HEK293 (cell line): Measurements from ENCODE around the gene GRID2.

Source experiments
- CTCF ChIP-seq: fragments of 450-650 bp; formaldehyde crosslinking; IDR thresholded peaks from 2 replicates; pipeline ENCODE4 v1.5.1; 2016; ENCODE audit warnings: missing biosample characterization, missing genetic modification characterization
- TCF7L2 ChIP-seq: IDR thresholded peaks from 2 replicates; pipeline ENCODE4 v1.6.1; 2011; ENCODE audit warnings: low read depth, mild to moderate bottlenecking, inconsistent platforms, low read length, moderate library complexity, borderline replicate concordance
- ZBTB8A ChIP-seq: fragments of 450-650 bp; formaldehyde crosslinking; IDR thresholded peaks from 2 replicates; pipeline ENCODE4 v1.5.1; 2016; ENCODE audit warnings: missing biosample characterization, missing genetic modification characterization
- ZIC2 ChIP-seq: fragments of 450-650 bp; formaldehyde crosslinking; IDR thresholded peaks from 2 replicates; pipeline ENCODE4 v1.5.1; 2016; ENCODE audit warnings: missing biosample characterization, missing genetic modification characterization
- ZNF184 ChIP-seq: fragments of 450-650 bp; IDR thresholded peaks from 2 replicates; pipeline ENCODE4 v1.5.1; 2018; ENCODE audit warnings: missing biosample characterization, mild to moderate bottlenecking, missing genetic modification characterization
- ZNF510 ChIP-seq: fragments of 450-650 bp; formaldehyde crosslinking; IDR thresholded peaks from 2 replicates; pipeline ENCODE4 v1.5.1; 2018; ENCODE audit warnings: mild to moderate bottlenecking, missing genetic modification characterization, missing biosample characterization; ENCODE audit not compliant: insufficient replicate concordance
- ZNF544 ChIP-seq: fragments of 450-650 bp; formaldehyde crosslinking; IDR thresholded peaks from 2 replicates; pipeline ENCODE4 v1.5.0; 2017; ENCODE audit warnings: missing biosample characterization, missing genetic modification characterization
- ZNF837 ChIP-seq: fragments of 450-650 bp; formaldehyde crosslinking; IDR thresholded peaks from 2 replicates; pipeline ENCODE4 v1.5.1; 2016; ENCODE audit warnings: missing biosample characterization, missing genetic modification characterization

GRCh38 chr4:93515208-93515607 lies 1211.4 kb downstream of the GRID2 start:
- TF ChIP-seq ZNF184 (tag by site-specific recombination) (no peak), ZNF837 (tag by site-specific recombination) (no peak), TCF7L2 (no peak), ZBTB8A (tag by site-specific recombination) (no peak), CTCF (tag by site-specific recombination) (no peak), ZIC2 (no peak), ZNF510 (tag by site-specific recombination) (no peak), ZNF544 (tag by site-specific recombination) (no peak)
